CD14-positive monocyte (primary cell): ENCODE results near the gene PON3. TPM values are rescaled to one million over a fixed set of nuclear protein-coding genes. Genes with fewer than 3 reads are reported as not detected.

Experiments
- DNase-seq, 3 donors: peaks; one replicate each; pipeline ENCODE4 v3.0.0-alpha.2; 2011 to 2022
- H2AFZ ChIP-seq: 2 replicates; pipeline ENCODE4 v1.6.0; 2012; ENCODE audit warnings: mild to moderate bottlenecking, low read depth, low read length, inconsistent platforms; ENCODE audit not compliant: insufficient read depth, poor library complexity, severe bottlenecking
- H3K27ac ChIP-seq, 2 donors: 1 replicate in 1 of 2; 2 replicates in 1 of 2; pipeline ENCODE4 v1.5.1; 2012 to 2013; ENCODE audit warnings: low read length in 2 of 2, control low read depth in 1 of 2, inconsistent platforms in 1 of 2, low read depth in 1 of 2, mild to moderate bottlenecking in 1 of 2
- H3K27me3 ChIP-seq, 2 donors: one replicate each; pipeline versions ENCODE4 v1.6.0 to v1.6.1; 2011 to 2013; ENCODE audit warnings: low read length in 2 of 2; ENCODE audit not compliant: control insufficient read depth in 2 of 2, insufficient read depth in 2 of 2
- H3K36me3 ChIP-seq, 2 donors: replicated peaks in 1 of 2; 1 replicate in 1 of 2; 2 replicates in 1 of 2; pipeline versions ENCODE4 v1.5.1 to v1.6.1; 2012 to 2013; ENCODE audit warnings: low read length in 2 of 2, control low read depth in 1 of 2, inconsistent platforms in 1 of 2, mild to moderate bottlenecking in 1 of 2; ENCODE audit not compliant: insufficient read depth in 2 of 2, control insufficient read depth in 1 of 2
- H3K4me1 ChIP-seq, 2 donors: 1 replicate in 1 of 2; 2 replicates in 1 of 2; pipeline versions ENCODE4 v1.5.1 to v1.6.1; 2012 to 2013; ENCODE audit warnings: low read length in 2 of 2, control low read depth in 1 of 2, inconsistent platforms in 1 of 2, mild to moderate bottlenecking in 1 of 2, moderate library complexity in 1 of 2; ENCODE audit not compliant: insufficient read depth in 2 of 2, control insufficient read depth in 1 of 2
- H3K4me2 ChIP-seq: replicated peaks from 2 replicates; pipeline ENCODE3; 2012; ENCODE audit warnings: low read length, moderate library complexity, mild to moderate bottlenecking; ENCODE audit not compliant: poor library complexity, severe bottlenecking; ENCODE audit errors: extremely low read depth
- H3K4me3 ChIP-seq, 3 experiments: fragments of 200-600 bp in 1 of 3; sonication (generic) in 1 of 3; replicated peaks in 1 of 3; 1 replicate in 2 of 3; 2 replicates in 1 of 3; pipeline ENCODE4 v1.5.1; 2011 to 2013; ENCODE audit warnings: low read length in 3 of 3, mild to moderate bottlenecking in 3 of 3, control low read depth in 2 of 3, low read depth in 2 of 3, inconsistent platforms in 1 of 3, moderate library complexity in 1 of 3
- H3K79me2 ChIP-seq: 2 replicates; pipeline ENCODE4 v1.6.0; 2012; ENCODE audit warnings: mild to moderate bottlenecking, control low read depth, inconsistent platforms, low read length, moderate library complexity; ENCODE audit not compliant: insufficient read depth
- H3K9ac ChIP-seq: 2 replicates; pipeline ENCODE4 v1.6.0; 2017; ENCODE audit warnings: low read length, mild to moderate bottlenecking; ENCODE audit not compliant: insufficient read depth, poor library complexity, severe bottlenecking
- H3K9me3 ChIP-seq, 2 donors: replicated peaks in 1 of 2; 1 replicate in 1 of 2; 2 replicates in 1 of 2; pipeline versions ENCODE4 v1.5.1 to v1.6.1; 2012 to 2013; ENCODE audit warnings: low read length in 2 of 2, control low read depth in 1 of 2; ENCODE audit not compliant: control insufficient read depth in 1 of 2, insufficient read depth in 1 of 2
- H4K20me1 ChIP-seq: 2 replicates; pipeline ENCODE4 v1.6.0; 2012; ENCODE audit warnings: mild to moderate bottlenecking, low read length, control low read depth, moderate library complexity; ENCODE audit not compliant: insufficient read depth
- H3K27ac Mint-ChIP-seq, 7 donors: one replicate each; pipeline ENCODE4 v1.8.0; 2020; ENCODE audit warnings: mild to moderate bottlenecking in 7 of 7, mixed read lengths in 7 of 7, moderate library complexity in 6 of 7, inconsistent platforms in 2 of 7
- H3K27me3 Mint-ChIP-seq, 3 donors: one replicate each; pipeline ENCODE4 v1.8.0; 2021 to 2022; ENCODE audit warnings: low read depth in 3 of 3, mild to moderate bottlenecking in 3 of 3, mixed read lengths in 3 of 3, moderate library complexity in 3 of 3, inconsistent platforms in 1 of 3
- H3K36me3 Mint-ChIP-seq, 2 donors: one replicate each; pipeline ENCODE4 v1.8.0; 2020; ENCODE audit warnings: mixed read lengths in 2 of 2, inconsistent platforms in 1 of 2, mild to moderate bottlenecking in 1 of 2
- H3K4me1 Mint-ChIP-seq: one replicate; pipeline ENCODE4 v1.8.0; 2020; ENCODE audit warnings: mild to moderate bottlenecking, mixed read lengths
- H3K4me3 Mint-ChIP-seq, 2 donors: one replicate each; pipeline ENCODE4 v1.8.0; 2020; ENCODE audit warnings: mild to moderate bottlenecking in 2 of 2, mixed read lengths in 2 of 2, moderate library complexity in 1 of 2
- H3K9me3 Mint-ChIP-seq, 7 donors: one replicate each; pipeline ENCODE4 v1.8.0; 2020 to 2022; ENCODE audit warnings: mixed read lengths in 7 of 7, mild to moderate bottlenecking in 6 of 7, moderate library complexity in 6 of 7, inconsistent platforms in 2 of 7
- WGBS: methylation state at CpG from one replicate; pipeline ENCODE4 v1.1.5; 2013; ENCODE audit warnings: missing lambda C conversion rate; ENCODE audit not compliant: insufficient coverage; 5-methylcytosine and 5-hydroxymethylcytosine counted together
- intact Hi-C, 2 donors: fragments of 100-400 bp; cut with micrococcal nuclease; formaldehyde crosslinking; loops; one replicate each; pipeline versions ENCODE4 v1.15.0 to v1.15.1; 2023
- polyA plus RNA-seq, 3 donors: library from polyadenylated mRNA; depleted of rRNA in 1 of 3; unstranded in 2 of 3; stranded (reverse) in 1 of 3; fragments of 300-500 nt in 2 of 3; fragments of >200 nt in 1 of 3; fragmentation: Illumina TruSeq in 2 of 3; gene quantifications; 1 replicate in 2 of 3; 2 replicates in 1 of 3; pipeline ENCODE4 v1.2.3, GENCODE V29; 2012 to 2021
- TF ChIP-seq, protein P1 (sequence below): fragments of 200-600 bp; IDR thresholded peaks from one replicate; pipeline ENCODE4 v1.8.0; 2022; ENCODE audit warnings: antibody characterized with exemption, mild to moderate bottlenecking

PON3 gene
- polyA plus RNA-seq, 3 donors, result not detected

DNA sequence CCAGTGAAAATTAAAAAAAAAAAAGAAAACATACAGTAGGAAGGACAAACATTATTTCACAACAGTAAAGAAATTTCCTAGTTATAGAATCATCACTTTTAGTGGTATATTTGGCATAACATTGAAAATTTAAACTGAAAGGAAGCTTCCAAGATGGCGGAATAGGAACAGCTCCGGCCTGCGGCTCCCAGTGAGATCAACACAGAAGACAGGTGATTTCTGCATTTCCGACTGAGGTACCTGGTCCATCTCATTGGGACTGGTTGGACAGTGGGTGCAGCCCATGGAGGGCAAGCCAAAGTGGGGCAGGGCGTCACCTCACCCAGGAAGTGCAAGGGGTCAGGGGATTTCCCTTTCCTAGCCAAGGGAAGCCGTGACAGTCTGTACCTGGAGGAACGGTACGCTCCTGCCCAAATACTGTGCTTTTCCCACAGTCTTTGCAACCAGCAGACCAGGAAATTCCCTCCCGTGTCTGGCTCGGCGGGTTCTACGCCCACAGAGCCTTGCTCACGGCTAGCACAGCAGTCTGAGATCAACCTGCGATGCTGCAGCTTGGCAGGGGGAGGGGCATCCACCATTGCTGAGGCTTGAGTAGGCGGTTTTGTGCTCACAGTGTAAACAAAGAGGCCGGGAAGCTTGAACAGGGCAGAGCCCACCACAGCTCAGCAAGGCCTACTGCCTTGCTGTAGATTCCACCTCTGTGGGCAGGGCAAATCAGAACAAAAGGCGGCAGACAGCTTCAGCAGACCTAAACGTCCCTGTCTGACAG lies 19.4 kb downstream of the PON3 start:
- Histone ChIP-seq H3K36me3 (no peaks in the 10 kb centered on the region), H3K4me3 (no peak overlapping the region), H2AFZ (no peak overlapping the region), H3K27me3 (no peaks in the 10 kb centered on the region), H3K27ac (no peak overlapping the region), H4K20me1 (no peaks in the 10 kb centered on the region), H3K9me3 (peaks cover 0 to 18% of the 10 kb centered on the region in 2 donors), H3K79me2 (no peaks in the 10 kb centered on the region), H3K4me1 (no peaks in the 10 kb centered on the region), H3K9ac (no peak overlapping the region), H3K4me2 (no peak overlapping the region)
- intact Hi-C loops, result no loop called here
- Mint-ChIP-seq H3K4me3 (no peak overlapping the region), H3K27me3 (peaks cover 0 to 2% (median 1%) of the 10 kb centered on the region in 3 donors), H3K36me3 (no peaks in the 10 kb centered on the region), H3K4me1 (no peaks in the 10 kb centered on the region), H3K9me3 (peaks cover 11 to 20% (median 17%) of the 10 kb centered on the region in 7 donors), H3K27ac (no peak overlapping the region)
- TF ChIP-seq, protein P1, sequence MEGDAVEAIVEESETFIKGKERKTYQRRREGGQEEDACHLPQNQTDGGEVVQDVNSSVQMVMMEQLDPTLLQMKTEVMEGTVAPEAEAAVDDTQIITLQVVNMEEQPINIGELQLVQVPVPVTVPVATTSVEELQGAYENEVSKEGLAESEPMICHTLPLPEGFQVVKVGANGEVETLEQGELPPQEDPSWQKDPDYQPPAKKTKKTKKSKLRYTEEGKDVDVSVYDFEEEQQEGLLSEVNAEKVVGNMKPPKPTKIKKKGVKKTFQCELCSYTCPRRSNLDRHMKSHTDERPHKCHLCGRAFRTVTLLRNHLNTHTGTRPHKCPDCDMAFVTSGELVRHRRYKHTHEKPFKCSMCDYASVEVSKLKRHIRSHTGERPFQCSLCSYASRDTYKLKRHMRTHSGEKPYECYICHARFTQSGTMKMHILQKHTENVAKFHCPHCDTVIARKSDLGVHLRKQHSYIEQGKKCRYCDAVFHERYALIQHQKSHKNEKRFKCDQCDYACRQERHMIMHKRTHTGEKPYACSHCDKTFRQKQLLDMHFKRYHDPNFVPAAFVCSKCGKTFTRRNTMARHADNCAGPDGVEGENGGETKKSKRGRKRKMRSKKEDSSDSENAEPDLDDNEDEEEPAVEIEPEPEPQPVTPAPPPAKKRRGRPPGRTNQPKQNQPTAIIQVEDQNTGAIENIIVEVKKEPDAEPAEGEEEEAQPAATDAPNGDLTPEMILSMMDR, result no peak
- 92% methylated on average over 18 of the region's 18 CpGs for WGBS
- DNase-seq, result no peak

- Histone ChIP-seq H3K9me3 (peaks cover 0 to 18% of the 10 kb centered on the region in 2 donors), H3K4me2 (no peak overlapping the region), H4K20me1 (no peaks in the 10 kb centered on the region), H3K27ac (no peak overlapping the region), H3K4me3 (no peak overlapping the region), H3K9ac (no peak overlapping the region), H3K79me2 (no peaks in the 10 kb centered on the region), H3K36me3 (no peaks in the 10 kb centered on the region), H2AFZ (no peak overlapping the region), H3K4me1 (no peaks in the 10 kb centered on the region), H3K27me3 (no peaks in the 10 kb centered on the region)
- no peak for DNase-seq
- no peaks in the 10 kb centered on the region for H3K36me3 Mint-ChIP-seq
- H3K9me3 Mint-ChIP-seq, result peaks cover 8 to 17% (median 15%) of the 10 kb centered on the region in 7 donors
- WGBS, result no CpG with 5 or more reads among the region's 2 CpGs
- H3K27me3 Mint-ChIP-seq, result peaks cover 0 to 2% (median 1%) of the 10 kb centered on the region in 3 donors
- no peak overlapping the region for H3K4me3 Mint-ChIP-seq
- intact Hi-C loops, result no loop called here
- H3K4me1 Mint-ChIP-seq, result no peaks in the 10 kb centered on the region
- no peak overlapping the region for H3K27ac Mint-ChIP-seq
- TF ChIP-seq, protein P1, result no peak
Measured at GRCh38 chr7:95375591-95376257, 20.5 kb downstream of the PON3 start.
